AG20443 (cell line): Measurements from ENCODE around the gene MLST8.
"Not testable (repeated sequence)": the region's sequence is repeated elsewhere in the genome, so short reads cannot be mapped to it uniquely, and the experiment has no call there.

ENCODE experiments used
- DNase-seq: peaks from one replicate; pipeline ENCODE4 v3.0.0; 2012; ENCODE audit warnings: low spot score, mixed read lengths

The MLST8 gene

DNA sequence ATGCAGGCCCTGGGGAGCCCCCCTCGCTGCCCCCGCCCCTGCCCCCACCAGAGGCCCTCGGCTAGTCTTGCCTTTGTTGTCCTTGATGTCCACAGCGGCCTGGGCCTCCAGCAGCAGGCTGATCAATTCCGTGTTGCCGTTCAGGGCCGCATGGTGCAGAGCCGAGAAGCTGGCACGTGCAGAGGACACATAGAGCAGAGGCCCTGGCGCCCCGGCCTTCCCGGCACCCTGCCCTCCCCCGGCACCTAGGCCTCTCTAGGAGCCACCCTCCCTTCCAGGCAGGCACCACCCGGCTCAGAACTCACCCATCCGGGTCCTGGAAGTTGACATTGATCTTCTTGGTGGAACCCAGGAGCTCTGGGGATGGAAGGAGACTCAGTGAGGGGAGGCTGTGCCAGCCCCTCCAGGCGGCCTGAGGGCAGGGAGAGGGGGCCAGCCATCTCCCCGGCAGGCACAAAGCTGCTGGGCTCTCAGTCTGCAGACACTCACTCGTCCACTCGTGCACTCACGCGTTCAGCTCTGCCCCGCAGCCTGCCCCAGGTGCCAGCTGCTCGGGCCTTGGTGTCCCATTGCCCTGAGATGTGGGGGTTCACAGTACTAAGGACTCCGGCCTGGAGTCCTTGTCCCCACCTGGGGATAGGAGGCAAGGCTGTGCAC is 15.1 kb upstream of the MLST8 start:
- DNase-seq = no peak

DNA sequence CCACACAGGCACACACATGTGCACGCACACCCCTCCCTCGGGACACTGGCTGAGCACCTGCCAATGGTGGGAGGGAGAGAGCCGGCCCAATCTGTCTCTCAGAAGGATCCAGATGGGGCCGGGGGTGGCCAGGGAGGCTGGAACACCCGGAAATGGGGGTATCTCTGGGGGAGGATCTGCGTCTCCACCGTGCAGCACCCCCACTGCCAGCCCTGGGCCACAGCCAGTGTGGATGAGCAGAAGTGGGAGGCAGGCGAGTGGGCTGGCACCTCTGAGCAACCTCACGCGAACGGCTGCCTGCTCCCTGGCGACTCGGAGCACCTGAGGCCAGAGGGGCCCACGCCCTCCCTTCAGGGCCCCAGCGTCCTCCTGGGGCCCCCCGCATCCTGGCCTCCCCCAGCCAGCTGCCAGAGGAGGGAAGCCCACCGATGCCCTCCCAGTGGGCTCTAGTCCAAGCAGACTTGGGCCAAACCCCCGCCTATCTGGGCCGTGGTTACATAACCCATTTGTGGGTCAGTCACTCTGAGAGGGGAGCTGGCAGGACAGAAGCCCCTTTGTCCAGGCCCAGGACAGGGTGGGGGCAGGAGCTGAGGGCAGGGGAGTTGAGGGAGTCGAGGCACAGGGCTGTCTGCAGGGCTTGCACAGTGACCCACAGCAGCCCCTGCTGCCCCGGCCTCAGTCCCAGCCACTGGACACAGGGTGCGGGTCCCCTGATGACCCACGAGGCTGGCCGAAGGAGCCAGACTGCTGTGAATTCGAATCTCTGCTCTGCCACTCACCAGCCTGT is 14.4 kb upstream of the MLST8 start:
- no peak for DNase-seq

DNA sequence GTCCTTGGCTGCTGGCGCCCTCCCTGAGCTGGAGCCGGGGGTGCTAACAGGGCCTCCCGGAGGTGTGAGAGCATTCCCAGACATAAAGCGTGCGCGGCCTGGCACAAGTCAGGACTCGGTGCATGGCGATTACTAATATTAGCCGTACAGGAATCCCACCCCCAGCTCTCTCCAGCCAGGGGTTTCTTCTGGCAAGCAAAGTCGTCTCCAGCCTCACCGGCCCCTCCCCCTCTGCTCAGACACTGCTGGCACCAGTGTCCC is 13.9 kb upstream of the MLST8 start:
- DNase-seq = no peak

DNA sequence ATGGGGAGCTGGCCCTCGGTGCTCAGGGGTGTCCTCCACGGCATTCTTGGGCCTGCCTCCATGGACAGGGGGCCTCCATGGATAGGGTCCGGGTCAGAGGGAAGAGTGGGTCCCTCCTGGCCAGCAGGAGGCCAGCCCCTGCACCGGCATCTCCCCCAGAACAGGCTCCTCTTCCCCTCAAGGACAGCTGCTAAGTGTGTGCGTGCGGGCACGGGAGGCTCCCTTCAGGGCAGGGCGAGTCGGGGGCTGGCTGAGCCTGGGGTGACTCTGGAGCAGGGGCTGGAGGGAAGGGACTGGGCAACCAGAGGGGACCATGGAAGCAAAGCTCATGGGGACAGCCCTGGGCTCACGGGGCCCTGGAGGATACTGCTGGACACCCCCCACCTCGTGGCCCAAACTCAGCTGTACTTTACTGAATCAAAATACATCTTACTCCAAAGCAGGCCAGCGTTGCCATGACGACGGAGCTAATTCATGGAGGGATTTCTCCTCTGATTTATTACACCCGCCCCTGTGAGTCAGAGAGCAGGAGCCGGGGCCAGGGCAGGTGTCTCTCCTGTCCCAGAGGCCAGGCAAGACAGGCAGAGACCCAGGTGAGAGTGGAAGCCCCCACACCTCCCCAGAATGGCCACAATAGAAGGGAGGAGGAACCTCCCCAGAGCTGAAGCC is 11.0 kb upstream of the MLST8 start:
- DNase-seq = no peak

DNA sequence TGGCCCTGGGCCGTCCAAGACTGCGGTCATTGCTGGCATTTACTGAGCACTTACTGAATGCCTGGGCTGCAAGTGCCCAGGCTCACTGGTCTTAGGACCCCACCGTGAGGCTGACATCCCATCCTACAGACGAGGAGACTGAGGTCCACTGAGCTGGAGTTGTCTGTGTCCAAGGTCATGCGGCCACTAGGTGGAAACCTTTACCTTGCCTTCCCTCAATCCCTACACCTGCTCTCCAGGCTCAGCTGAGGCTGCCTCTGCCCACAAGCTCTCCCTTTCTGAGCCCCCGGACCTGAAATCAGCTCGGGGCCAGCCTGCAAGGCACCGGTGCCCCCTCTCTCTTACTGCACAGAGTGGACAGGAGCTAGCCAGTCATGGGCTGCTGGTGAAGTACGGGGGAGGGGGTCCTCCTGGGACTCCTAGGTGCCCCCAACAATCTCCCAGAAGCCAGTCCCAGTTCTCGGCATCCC is 10.4 kb upstream of the MLST8 start:
- DNase-seq = peak; percentile 39

DNA sequence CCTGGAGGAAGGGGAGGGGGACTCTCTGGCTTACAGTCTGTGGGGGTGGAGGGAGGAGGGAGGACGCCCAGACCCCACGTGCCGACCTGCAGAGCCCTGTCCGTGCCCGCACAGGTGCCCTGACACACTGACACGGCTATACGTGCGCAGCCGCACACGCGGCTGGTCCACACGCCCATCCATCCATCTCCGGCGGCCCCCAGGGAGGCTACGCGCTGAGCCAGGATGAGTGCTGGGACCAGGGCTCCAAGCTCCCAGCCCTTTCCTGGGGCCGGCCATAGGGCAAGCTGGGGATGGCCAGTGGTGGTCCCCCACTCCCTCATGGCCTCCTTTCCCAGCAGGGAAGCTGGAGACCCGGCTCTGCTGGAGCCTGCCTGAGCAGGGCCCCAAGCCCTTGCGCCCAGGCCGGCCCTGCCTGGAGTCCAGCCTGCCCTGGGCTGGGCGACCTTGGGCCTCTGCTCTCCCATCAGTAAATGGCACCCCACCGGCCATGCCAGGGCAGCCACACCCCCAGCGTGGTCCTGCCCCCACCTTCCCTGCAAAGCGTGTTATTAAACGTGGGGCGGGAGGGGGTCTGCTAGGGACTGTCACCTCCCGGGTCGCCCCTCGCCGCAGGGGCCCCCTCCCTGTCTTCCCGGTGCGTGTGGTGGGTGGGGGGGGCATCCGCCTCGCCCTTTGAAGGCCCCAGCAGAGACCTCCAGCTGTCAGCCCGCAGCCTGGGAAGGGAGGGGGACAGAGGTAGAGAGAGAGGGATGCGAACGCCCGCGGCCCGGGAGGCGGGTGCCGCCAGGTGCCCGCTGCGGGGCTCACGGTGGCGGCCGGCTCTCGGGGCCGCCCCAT is 9.7 kb upstream of the MLST8 start:
- no peak for DNase-seq

DNA sequence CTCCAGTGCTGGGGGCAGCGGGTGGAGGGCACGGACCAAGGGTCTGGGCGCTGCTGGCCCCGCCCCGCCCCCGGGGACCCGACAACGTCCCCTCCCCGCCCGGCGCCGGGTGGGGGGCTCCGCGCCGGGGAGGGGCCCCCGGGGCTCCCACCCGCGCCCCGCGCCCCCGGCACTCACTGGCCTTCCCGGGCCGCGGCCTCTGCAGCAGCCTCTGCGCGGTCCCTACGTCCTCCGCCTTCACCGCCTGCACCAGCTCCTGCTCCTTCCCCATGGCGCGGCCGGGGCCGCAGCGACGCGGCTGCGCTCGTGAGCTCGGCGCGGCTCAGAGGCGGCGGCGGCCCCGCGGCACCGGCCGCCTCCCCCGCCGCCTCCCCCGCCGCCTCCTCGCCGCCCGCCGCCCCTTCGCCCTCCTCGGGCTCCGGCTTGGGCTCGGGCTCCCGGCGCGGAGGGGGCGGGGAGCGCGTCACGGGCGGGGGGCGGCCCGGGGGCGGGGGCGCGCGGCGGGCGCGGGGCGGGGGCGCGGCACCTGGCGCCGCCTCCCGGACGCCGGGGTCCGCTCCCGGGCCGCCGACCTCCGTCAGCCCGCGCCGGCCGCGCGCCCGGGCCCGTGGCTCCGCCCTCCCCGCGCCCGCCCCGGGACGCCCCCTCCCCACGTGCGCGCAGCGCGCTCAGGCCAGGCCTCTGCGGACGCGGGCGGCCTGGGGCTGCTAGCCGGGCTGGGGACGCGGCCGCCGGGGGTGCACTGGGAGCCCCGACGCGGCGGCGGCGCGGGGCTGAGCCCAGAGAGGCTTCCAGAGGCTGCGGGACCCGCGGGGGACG is 8.9 kb upstream of the MLST8 start, which contains the start of gene CASKIN1:
Gene CASKIN1 (minus strand): TSS at position 444 of the 819 bp plus-strand sequence. CDS start 173 bp downstream, at position 271.
- peak; percentile 60 for DNase-seq

DNA sequence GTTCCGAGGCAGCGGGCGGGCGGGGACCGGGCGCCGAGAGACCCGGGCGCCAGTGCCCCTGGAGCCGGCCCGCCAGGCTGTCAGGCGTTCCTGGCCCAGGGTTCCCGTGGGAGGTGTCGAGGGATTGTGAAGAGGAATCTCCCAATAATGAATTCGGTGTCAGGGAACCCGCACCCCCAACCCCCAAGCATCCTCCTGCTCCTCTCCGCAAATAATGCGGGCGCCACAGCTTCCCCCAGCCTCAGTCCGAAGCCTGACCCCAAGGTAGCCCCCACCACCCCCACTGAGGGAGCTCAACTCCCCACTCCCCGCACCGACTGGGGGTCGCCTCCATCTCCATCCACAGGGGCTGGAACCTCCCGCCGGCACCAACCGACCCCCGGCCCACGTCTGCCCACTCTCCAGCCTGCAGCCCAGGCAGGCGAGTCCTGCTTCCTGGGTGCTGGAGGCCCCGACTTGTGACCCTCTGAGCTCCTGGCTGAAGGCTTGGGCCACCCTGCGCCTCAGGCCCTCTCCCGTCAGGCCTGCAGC is 8.2 kb upstream of the MLST8 start:
- no peak for DNase-seq

DNA sequence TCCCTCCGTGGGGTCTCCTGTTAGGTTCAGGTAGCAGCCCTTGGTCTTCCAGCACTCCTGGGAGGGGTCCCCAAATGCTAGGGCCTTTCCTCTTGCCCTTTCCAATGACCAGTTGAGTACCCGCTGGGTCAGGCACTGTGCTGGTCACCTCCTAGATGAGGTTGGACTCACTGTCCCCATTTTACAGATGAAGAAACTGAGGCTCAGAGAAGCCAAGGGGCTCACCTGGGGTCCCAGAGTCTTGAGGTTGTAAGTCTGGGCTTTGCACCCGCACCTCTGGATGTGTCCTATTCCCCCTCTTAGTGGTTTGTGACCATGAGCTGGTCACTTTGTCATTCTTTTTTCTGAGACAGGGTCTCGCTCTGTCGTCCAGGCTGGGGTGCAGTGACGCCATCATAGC is 7.5 kb upstream of the MLST8 start:
- DNase-seq = no peak

DNA sequence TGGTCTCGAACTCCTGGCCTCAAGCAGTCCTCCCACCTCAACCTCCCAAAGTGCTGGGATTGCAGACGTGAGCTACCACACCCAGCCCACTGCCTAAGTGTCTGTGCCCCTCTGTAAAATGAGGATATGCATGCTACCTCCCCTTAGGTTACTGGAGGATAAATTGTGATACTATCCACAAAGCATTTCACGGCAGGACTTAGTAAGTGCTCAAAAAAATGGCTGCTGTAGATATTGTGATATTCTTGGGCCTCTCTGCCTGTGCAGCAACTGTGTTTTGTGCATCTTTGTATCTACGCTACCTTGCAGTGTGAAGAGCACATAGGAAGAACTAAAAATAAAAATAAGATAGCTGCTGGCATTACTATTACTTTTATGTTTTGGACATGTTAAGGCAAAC is 7.0 kb upstream of the MLST8 start:
- DNase-seq = no peak

DNA sequence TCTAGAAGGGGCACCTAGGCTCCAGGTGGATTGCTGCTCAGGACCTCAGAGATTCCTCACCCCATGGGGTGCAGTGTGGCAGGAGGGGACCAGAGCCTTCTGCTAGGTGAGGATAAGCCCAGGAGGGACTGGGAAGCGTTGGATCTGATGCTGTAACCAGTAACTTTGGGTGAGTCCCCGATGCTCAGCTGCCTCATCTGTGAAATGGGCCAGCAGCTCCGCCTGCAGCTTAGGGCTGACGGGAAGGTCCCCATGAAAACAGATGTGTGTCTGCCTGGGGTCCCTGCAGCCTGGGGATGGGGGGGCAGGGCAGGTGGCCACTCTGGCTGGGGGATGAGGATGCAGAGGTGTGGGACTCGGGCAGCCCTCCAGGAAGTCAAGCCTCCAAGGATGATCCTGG is 6.2 kb upstream of the MLST8 start:
- DNase-seq = no peak

DNA sequence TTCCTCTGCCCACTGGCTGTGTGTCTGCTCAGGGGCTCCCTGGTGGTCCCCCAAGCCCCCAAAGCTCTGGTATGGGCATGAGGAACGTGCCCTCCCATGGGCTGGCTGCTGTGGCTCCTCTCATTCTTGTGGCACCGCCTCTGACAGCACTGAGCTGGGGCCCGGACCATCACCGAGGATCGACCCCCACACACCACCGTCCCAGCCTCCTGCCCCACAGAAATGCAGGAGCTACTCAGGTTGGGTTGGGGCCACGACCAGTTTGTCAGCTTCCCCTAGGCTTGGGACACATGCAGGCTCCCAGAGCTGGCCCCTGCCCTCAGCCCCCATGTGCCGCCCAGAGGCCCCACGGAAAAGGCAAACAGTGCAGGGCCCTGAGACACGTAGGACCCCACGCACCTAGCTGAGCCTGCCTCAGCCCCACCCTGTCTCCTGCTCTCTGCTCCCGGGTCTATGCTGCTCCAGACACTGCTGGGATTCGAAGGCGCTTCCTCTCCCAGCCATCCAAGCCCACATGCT is 5.6 kb upstream of the MLST8 start:
- no peak for DNase-seq

DNA sequence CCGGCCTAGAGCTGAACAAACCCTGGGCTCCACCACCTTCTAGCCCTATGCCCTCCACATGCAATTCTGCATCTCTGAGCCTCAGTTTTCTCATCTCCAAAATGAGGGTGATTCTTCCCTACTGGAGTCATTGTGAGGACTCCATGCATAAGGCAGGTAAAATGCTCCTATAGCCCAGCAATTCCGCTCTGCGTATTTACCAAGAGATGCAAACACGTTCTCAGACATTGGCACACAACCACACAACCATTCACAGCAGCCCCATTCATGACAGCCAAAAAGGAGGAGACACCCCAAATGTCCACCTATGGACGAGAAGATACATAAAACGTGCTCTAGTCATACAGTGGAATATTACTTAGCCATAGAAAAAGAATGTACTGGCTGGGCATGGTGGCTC is 4.9 kb upstream of the MLST8 start:
- no peak for DNase-seq

DNA sequence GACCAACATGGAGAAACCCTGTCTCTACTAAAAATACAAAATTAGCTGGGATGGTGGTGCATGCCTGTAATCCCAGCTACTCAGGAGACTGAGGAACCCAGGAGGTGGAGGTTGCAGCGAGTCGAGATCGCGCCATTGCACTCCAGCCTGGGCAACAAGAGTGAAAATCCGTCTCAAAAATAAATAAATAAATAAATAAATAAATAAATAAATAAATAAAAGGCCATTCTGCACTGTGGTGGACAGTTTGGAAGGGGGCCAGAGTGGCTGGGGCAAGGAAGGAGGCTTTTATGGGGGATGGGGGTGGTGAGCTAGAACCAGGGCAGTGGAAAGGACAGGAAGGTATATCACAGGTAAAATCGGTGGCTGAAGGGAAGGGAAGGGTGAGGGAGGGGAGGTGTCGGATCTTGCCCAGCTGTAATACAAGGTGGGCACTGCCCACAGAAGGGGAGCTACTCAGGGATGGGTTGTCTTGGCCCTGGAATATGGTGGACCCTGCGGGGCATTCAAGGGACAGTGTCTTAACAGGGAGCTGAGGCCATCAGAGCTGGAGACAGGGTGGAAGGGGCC is 2.0 kb upstream of the MLST8 start:
- not testable (repeated sequence) for DNase-seq

DNA sequence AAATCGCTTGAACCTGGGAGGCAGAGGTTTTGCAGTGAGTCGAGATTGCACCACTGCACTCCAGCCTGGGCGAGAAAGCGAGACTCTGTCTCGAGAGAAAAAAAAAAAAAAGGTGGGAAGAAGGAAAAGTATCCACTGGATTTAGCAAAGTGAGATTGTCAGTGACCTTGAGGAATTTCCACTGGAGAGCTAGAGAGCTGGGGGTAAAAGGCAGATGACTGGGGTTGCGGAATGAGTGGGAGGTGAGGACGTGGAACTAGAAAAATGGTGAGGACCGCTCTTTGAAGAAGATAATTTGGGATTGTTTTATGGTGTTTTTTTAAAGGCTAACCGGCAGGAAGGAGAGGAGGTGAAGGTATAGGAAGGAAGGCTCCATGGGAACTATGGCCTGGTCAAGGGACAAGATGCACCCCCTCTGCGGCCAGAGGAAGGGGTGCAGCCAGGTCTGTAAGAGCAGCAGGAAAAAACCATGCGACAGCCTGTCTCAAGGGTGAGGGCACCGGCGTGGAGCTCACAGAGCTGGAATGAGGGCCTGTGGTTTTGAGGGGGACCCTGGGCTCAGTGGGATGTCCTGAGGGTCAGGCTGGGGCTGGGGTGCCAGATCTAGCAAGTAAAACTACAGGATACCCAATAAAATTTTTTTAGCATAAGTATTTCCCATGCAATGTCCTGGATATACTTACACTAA is 694 bp upstream of the MLST8 start:
- no peak for DNase-seq

DNA sequence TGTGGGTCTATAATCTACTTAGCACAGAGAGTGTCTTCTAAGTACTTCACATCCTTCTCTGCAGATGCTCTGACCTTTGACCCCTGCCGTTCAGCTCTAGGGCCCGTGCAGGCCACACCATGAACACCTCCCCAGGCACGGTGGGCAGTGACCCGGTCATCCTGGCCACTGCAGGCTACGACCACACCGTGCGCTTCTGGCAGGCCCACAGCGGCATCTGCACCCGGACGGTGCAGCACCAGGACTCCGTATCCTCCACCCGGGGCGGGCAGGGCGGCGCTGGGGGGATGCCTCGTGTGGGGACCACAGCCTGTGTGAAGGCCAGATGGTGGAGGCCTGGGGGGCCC is 686 bp downstream of the MLST8 start:
- no peak for DNase-seq

DNA sequence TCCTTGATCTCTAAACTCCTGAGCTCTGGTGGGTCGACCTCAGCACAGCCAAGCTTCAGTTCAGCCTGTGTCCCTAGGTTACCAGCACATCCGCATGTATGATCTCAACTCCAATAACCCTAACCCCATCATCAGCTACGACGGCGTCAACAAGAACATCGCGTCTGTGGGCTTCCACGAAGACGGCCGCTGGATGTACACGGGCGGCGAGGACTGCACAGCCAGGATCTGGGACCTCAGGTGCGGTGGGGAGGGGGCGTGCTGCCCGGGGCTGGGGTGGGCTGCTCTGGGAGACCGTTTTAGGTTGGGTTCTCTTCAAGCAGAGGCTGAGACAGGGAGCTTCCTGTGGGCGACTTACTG is 1.1 kb downstream of the MLST8 start:
- DNase-seq = no peak

DNA sequence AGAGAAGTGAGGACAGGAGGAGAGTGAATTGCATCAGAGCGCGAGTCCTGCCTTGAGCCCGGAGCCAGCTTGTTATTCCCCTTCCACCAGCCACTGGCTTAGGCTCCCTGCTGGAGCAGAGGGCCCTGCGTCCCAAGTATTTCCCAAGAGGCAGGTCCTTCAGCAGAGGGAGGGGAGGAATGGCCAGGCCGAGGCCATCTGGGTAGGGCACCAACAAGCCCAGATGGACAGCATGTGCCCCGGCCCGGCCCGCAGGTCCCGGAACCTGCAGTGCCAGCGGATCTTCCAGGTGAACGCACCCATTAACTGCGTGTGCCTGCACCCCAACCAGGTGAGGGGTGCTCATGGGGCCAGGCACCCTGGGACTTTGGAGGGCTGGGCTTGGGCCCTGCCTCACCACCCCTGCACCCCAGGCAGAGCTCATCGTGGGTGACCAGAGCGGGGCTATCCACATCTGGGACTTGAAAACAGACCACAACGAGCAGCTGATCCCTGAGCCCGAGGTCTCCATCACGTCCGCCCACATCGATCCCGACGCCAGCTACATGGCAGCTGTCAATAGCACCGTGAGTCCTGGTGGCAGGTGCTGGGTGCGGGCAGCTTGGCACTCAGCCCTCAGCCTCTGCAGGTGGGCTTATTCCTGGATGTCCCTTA is 1.7 kb downstream of the MLST8 start:
- DNase-seq = no peak

DNA sequence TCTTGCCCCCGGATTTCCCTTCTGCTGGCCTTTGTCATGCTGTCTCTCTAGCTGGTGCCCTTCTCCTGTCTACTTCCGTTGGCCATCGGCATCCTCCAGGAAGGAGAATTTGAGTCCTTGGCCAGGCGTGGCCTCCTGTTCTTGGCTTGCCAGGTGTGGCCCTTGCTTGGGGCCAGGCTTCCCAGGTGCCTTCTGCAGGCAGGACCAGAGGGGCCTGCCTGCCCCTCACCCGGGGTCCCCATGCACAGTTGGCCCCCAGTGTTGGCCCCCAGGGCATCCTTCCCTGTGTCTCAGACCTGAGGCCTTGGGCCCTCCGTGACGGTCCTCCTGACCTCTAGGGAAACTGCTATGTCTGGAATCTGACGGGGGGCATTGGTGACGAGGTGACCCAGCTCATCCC is 2.6 kb downstream of the MLST8 start:
- DNase-seq = no peak

DNA sequence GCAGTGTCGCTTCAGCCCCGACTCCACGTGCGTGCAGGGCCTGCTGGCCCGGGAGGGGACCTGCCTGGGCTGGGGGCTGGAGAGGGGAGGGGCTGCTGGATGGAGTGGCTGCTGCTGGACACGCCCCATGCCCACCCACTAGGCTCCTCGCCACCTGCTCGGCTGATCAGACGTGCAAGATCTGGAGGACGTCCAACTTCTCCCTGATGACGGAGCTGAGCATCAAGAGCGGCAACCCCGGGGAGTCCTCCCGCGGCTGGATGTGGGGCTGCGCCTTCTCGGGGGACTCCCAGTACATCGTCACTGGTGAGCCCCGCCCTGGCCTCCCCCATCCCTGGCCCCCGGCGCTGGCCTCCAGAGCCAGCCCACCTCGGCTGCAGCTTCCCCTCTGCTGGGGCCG is 3.1 kb downstream of the MLST8 start:
- no peak for DNase-seq
